CD4-positive, CD25-positive, alpha-beta regulatory T cell (primary cell): ENCODE measurements around the gene ACACB. TPM values are rescaled to one million over a fixed set of nuclear protein-coding genes. Genes with fewer than 3 reads are reported as not detected.

Source experiments
- ATAC-seq, 2 donors: fragments of 150-1000 bp; cut with Tn5 transposase; one replicate each; pipeline ENCODE4 v1.10.0; 2021; ENCODE audit warnings: low read depth in 2 of 2, moderate number of reproducible peaks in 2 of 2, moderate library complexity in 1 of 2
- DNase-seq, 3 donors: peaks; one replicate each; pipeline versions ENCODE4 v3.0.0 to v3.0.0-alpha.2; 2012 to 2022; ENCODE audit warnings: mixed read lengths in 1 of 3
- H3K27ac ChIP-seq: one replicate; pipeline ENCODE4 v1.7.0; 2013; ENCODE audit warnings: mild to moderate bottlenecking, low read length; ENCODE audit not compliant: insufficient read depth, poor library complexity, severe bottlenecking
- H3K27me3 ChIP-seq: one replicate; pipeline ENCODE4 v1.7.0; 2013; ENCODE audit warnings: low read length; ENCODE audit not compliant: control insufficient read depth, insufficient read depth
- H3K36me3 ChIP-seq: one replicate; pipeline ENCODE4 v1.7.0; 2013; ENCODE audit warnings: mild to moderate bottlenecking, low read length, moderate library complexity; ENCODE audit not compliant: control insufficient read depth, insufficient read depth
- H3K4me1 ChIP-seq: 2 replicates; pipeline ENCODE4 v1.7.0; 2013; ENCODE audit warnings: mild to moderate bottlenecking, low read length; ENCODE audit not compliant: insufficient read depth, control insufficient read depth, poor library complexity, severe bottlenecking
- H3K4me3 ChIP-seq: one replicate; pipeline ENCODE4 v1.7.0; 2013; ENCODE audit warnings: low read depth, mild to moderate bottlenecking, low read length, moderate library complexity
- H3K9me3 ChIP-seq, 2 experiments: 1 replicate in 1 of 2; 2 replicates in 1 of 2; pipeline ENCODE4 v1.7.0; 2013; ENCODE audit warnings: low read length in 2 of 2, mild to moderate bottlenecking in 1 of 2, moderate library complexity in 1 of 2; ENCODE audit not compliant: control insufficient read depth in 2 of 2
- H3K27ac Mint-ChIP-seq, 3 donors: one replicate each; pipeline ENCODE4 v1.8.0; 2020 to 2022; ENCODE audit warnings: mild to moderate bottlenecking in 3 of 3, mixed read lengths in 3 of 3, moderate library complexity in 2 of 3
- H3K27me3 Mint-ChIP-seq: one replicate; pipeline ENCODE4 v1.8.0; 2022; ENCODE audit warnings: mild to moderate bottlenecking, mixed read lengths
- H3K36me3 Mint-ChIP-seq: one replicate; pipeline ENCODE4 v1.8.0; 2020; ENCODE audit warnings: mixed read lengths
- H3K4me1 Mint-ChIP-seq, 4 donors: one replicate each; pipeline ENCODE4 v1.8.0; 2020 to 2022; ENCODE audit warnings: mixed read lengths in 4 of 4, mild to moderate bottlenecking in 1 of 4
- H3K4me3 Mint-ChIP-seq, 4 donors: one replicate each; pipeline ENCODE4 v1.8.0; 2020 to 2022; ENCODE audit warnings: mild to moderate bottlenecking in 4 of 4, mixed read lengths in 4 of 4, moderate library complexity in 3 of 4
- H3K9me3 Mint-ChIP-seq, 7 donors: one replicate each; pipeline ENCODE4 v1.8.0; 2020 to 2022; ENCODE audit warnings: mixed read lengths in 7 of 7, mild to moderate bottlenecking in 3 of 7, moderate library complexity in 2 of 7
- polyA plus RNA-seq, 4 donors: library from polyadenylated mRNA; unstranded; fragments of 300-500 nt; fragmentation: Illumina TruSeq; gene quantifications; one replicate each; pipeline ENCODE4 v1.2.3, GENCODE V29; 2021
- total RNA-seq: library from RNA; stranded (reverse); gene quantifications from one replicate; pipeline ENCODE4 v1.2.3, GENCODE V29; 2022

ACACB gene
- total and polyA plus RNA-seq, 5 donors from 2014 or later = 0.47 to 23.5 (median 1.2) TPM

DNA sequence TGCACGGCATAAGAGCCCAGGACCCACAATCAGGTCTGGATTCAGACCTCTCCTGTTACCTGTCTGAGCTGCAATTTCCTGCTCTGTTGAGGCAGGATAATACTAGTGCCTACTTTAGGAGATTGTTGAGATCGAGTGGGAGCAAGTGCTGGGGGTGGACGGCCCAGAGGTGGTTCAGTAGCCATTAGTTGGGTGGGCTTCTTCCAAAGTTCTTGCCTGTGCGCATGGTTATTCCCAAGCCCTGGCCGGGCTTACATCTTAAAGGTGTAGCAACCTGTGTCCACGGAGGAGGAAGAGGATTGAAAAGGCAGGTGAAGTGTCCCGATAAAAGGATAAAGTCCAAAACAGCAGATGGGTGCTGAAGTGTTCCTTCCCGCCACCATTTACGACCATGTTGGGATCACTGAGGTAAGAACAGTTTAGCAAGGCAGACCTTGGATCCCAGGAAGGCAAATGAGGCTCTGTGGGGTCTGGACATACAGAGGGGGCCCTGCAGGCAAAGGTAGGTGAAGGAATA lies 33.8 kb downstream of the ACACB start:
- peaks cover 15% of the 10 kb centered on the region for H3K27me3 Mint-ChIP-seq
- no peak for ATAC-seq

DNA sequence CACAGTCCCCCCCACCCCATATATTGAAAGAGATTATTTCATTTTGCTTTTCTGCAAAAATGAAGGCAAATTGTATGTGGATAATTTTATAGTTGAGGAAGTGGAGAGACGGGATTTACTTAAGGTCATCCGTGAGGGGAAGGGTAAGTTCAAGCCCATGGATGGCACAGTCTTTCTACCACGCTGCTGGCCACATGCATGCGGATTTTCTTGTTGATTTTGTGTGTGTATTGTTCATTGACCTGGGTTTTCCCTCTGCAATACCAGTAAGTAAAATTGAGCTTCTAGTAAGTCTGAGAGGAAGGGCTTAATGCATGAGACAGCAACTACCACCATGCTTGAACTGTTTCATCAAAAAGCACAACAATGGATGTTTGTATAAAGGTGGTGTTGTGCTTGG lies 35.1 kb downstream of the ACACB start:
- no peak for DNase-seq
- Mint-ChIP-seq H3K4me1 (peaks cover 11 to 19% (median 18%) of the 10 kb centered on the region in 4 donors), H3K36me3 (peaks cover 4% of the 10 kb centered on the region), H3K9me3 (no peaks in the 10 kb centered on the region), H3K27me3 (peaks cover 15% of the 10 kb centered on the region), H3K4me3 (no peak overlapping the region), H3K27ac (no peak overlapping the region)
- Histone ChIP-seq H3K36me3 (no peaks in the 10 kb centered on the region), H3K9me3 (no peaks in the 10 kb centered on the region), H3K27me3 (peaks cover 2% of the 10 kb centered on the region), H3K27ac (no peak overlapping the region), H3K4me1 (peaks cover 15% of the 10 kb centered on the region), H3K4me3 (no peak overlapping the region)
- ATAC-seq = no peak

More for the DNA sequence above, 33.8 kb downstream of the ACACB start:
- DNase-seq = no peak
- Histone ChIP-seq H3K27me3 (peaks cover 2% of the 10 kb centered on the region), H3K4me1 (peaks cover 14% of the 10 kb centered on the region), H3K4me3 (no peak overlapping the region), H3K9me3 (no peaks in the 10 kb centered on the region), H3K36me3 (no peaks in the 10 kb centered on the region), H3K27ac (no peak overlapping the region)
- Mint-ChIP-seq H3K9me3 (no peaks in the 10 kb centered on the region), H3K36me3 (peaks cover 4% of the 10 kb centered on the region), H3K27ac (no peak overlapping the region), H3K4me1 (peaks cover 5 to 15% (median 12%) of the 10 kb centered on the region in 4 donors), H3K4me3 (no peak overlapping the region)

DNA sequence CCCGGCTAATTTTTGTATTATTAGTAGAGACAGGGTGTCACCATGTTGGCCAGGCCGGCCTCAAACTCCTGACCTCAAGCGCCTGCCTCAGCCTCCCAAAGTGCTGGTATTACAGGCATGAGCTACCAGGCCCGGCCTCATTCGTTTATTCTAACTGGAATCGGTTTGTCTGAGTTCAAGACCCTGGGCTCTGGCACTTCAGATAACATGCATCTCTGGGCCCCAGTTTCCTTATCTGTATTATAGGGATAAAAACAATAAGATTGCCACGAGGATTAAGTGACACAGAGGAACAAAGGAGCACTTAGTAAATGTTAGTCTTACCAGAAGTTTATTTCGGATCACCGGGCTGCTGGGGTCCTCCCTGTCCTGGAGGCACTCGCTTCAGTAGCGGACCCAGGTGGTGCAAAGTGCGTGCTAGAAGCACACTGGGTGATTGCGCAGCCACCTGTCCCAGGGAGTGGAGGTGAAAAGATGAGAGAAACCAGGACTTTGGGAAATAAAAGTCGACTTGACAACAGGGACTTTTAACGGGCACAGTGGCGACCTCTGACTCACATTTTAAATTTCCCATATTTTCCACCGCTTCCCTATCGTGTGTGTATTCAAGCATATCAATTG lies 37.5 kb downstream of the ACACB start:
- Mint-ChIP-seq H3K36me3 (peaks cover 4% of the 10 kb centered on the region), H3K27ac (peak overlapping the region in 2 of 3 donors; percentile 40 to 91), H3K9me3 (no peaks in the 10 kb centered on the region), H3K4me3 (peak overlapping the region; percentile 87 to 98 (median 92)), H3K27me3 (peaks cover 9% of the 10 kb centered on the region), H3K4me1 (peaks cover 15 to 22% (median 18%) of the 10 kb centered on the region in 4 donors)
- no peaks in the 10 kb centered on the region for H3K36me3 ChIP-seq
- H3K4me3 ChIP-seq = peak overlapping the region; percentile 82
- DNase-seq (no peak), ATAC-seq (no peak)
- peaks cover 15% of the 10 kb centered on the region for H3K4me1 ChIP-seq
- H3K27me3 ChIP-seq = peaks cover 2% of the 10 kb centered on the region
- no peaks in the 10 kb centered on the region for H3K9me3 ChIP-seq
- H3K27ac ChIP-seq = peak overlapping the region; percentile 60

DNA sequence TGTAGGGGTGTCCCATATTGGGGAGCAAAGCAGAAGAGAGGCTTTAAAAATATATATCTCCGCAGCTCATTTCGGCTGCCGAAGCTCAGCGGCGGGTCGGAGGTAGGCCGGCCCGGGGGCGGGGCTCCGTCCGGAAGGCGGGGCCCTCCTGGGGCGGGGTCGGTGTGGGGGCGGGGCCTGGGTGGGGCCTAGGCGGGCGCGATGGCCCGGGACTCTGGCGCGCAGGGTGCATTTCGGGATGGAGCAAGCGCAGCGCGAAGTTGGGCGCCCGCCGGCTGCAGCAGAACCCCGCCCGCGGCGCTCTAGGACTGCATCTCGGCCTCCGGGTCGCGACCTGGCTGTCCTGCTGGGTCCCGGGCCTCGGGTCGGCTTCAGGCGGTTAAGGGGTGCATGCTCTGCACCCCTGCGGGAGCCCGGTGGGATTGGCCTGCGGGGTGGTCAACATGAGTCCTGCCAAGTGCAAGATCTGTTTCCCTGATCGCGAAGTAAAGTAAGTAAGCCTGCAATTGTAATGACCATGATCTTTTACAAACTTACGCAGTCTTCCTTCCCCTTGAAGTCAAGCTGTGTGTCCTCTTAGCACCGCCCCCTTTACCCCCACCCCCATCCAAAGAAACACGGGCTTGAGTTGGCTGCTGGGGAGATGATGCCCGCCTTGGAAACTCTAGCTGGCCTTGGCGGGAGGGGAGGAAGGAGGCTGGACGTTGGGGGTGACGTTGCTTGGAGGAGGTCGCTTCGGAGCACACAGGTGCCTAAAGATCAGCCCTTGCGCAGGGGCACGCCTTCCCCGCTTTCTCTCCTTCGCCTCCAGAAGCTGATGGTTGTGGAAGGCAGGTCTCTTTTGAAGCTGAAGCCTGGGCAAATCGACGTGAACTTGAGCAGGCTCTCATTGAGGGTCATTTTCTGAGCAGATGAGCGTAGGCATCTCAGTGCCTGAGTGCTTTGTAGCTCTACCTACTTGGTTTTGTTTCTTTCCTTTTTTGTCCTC lies 38.4 kb downstream of the ACACB start:
- no peaks in the 10 kb centered on the region for H3K36me3 ChIP-seq
- Mint-ChIP-seq H3K4me1 (peaks cover 16 to 22% (median 18%) of the 10 kb centered on the region in 4 donors), H3K4me3 (peak overlapping the region; percentile 92 to 98 (median 92)), H3K27me3 (peaks cover 5% of the 10 kb centered on the region), H3K36me3 (peaks cover 4% of the 10 kb centered on the region), H3K9me3 (no peaks in the 10 kb centered on the region), H3K27ac (peak overlapping the region; percentile 60 to 91 (median 87))
- peaks cover 15% of the 10 kb centered on the region for H3K4me1 ChIP-seq
- peak; percentile 91 to 94 for ATAC-seq
- peak; percentile 70 to 82 (median 79) for DNase-seq
- H3K27ac ChIP-seq = peak overlapping the region; percentile 60
- H3K9me3 ChIP-seq = no peaks in the 10 kb centered on the region
- H3K27me3 ChIP-seq = peaks cover 2% of the 10 kb centered on the region
- H3K4me3 ChIP-seq = peak overlapping the region; percentile 82

GRCh38 chr12:109156036-109156435 lies 39.6 kb downstream of the ACACB start:
- Mint-ChIP-seq H3K4me3 (peak overlapping the region; percentile 32 to 98 (median 70)), H3K27me3 (peaks cover 5% of the 10 kb centered on the region), H3K36me3 (peaks cover 4% of the 10 kb centered on the region), H3K9me3 (no peaks in the 10 kb centered on the region), H3K27ac (peak overlapping the region in 1 of 3 donors; percentile 91), H3K4me1 (peaks cover 16 to 22% (median 20%) of the 10 kb centered on the region in 4 donors)
- Histone ChIP-seq H3K36me3 (no peaks in the 10 kb centered on the region), H3K27ac (no peak overlapping the region), H3K4me3 (no peak overlapping the region), H3K4me1 (peaks cover 15% of the 10 kb centered on the region), H3K9me3 (no peaks in the 10 kb centered on the region), H3K27me3 (peaks cover 2% of the 10 kb centered on the region)
- ATAC-seq (no peak), DNase-seq (no peak)

- Histone ChIP-seq H3K36me3 (no peaks in the 10 kb centered on the region), H3K4me1 (peaks cover 15% of the 10 kb centered on the region), H3K27ac (no peak overlapping the region), H3K9me3 (no peaks in the 10 kb centered on the region), H3K4me3 (no peak overlapping the region), H3K27me3 (peaks cover under 1% of the 10 kb centered on the region)
- peaks cover 5% of the 10 kb centered on the region for H3K27me3 Mint-ChIP-seq
- H3K4me1 Mint-ChIP-seq = peaks cover 16 to 22% (median 20%) of the 10 kb centered on the region in 4 donors
- no peak for ATAC-seq
- H3K4me3 Mint-ChIP-seq = no peak overlapping the region
- DNase-seq = no peak
- no peaks in the 10 kb centered on the region for H3K9me3 Mint-ChIP-seq
- H3K36me3 Mint-ChIP-seq = peaks cover under 1% of the 10 kb centered on the region
- H3K27ac Mint-ChIP-seq = no peak overlapping the region
Observed at GRCh38 chr12:109156586-109156985, 40.2 kb downstream of the ACACB start.

GRCh38 chr12:109157986-109158385 lies 41.6 kb downstream of the ACACB start:
- H3K27ac ChIP-seq = no peak overlapping the region
- Mint-ChIP-seq H3K4me3 (peak overlapping the region in 1 of 4 donors; percentile 65), H3K27me3 (no peaks in the 10 kb centered on the region), H3K27ac (no peak overlapping the region), H3K36me3 (no peaks in the 10 kb centered on the region), H3K4me1 (peaks cover 13 to 24% (median 19%) of the 10 kb centered on the region in 4 donors), H3K9me3 (no peaks in the 10 kb centered on the region)
- H3K4me1 ChIP-seq = peaks cover 15% of the 10 kb centered on the region
- H3K27me3 ChIP-seq = no peaks in the 10 kb centered on the region
- no peak for ATAC-seq
- no peak for DNase-seq
- no peak overlapping the region for H3K4me3 ChIP-seq
- H3K36me3 ChIP-seq = no peaks in the 10 kb centered on the region
- H3K9me3 ChIP-seq = no peaks in the 10 kb centered on the region
